Ovary (tissue), 9 donors: Measurements from ENCODE around the gene IRGM. TPM values are rescaled to one million over a fixed set of nuclear protein-coding genes. Genes with fewer than 3 reads are reported as not detected.
"Not testable (repeated sequence)": the region's sequence is repeated elsewhere in the genome, so short reads cannot be mapped to it uniquely, and the experiment has no call there.

Source experiments
- DNase-seq, 5 donors: peaks; one replicate each; pipeline ENCODE4 v3.0.0-alpha.2; 2019 to 2020
- H3K27ac ChIP-seq, 2 donors: fragments of 200-600 bp; one replicate each; pipeline versions ENCODE4 v1.5.1 to v1.8.0; 2019 to 2022
- H3K27me3 ChIP-seq: fragments of 200-600 bp; one replicate; pipeline ENCODE4 v1.8.0; 2022
- H3K36me3 ChIP-seq: fragments of 200-600 bp; sonication (generic); one replicate; pipeline ENCODE4 v1.5.1; 2019
- H3K4me1 ChIP-seq: one replicate; pipeline ENCODE4 v1.8.1; 2013; ENCODE audit warnings: mild to moderate bottlenecking, moderate library complexity; ENCODE audit not compliant: insufficient read depth
- H3K4me3 ChIP-seq: fragments of 200-600 bp; sonication (generic); one replicate; pipeline ENCODE4 v1.5.1; 2017
- H3K9me3 ChIP-seq, 2 donors: fragments of 200-600 bp in 1 of 2; sonication (generic) in 1 of 2; one replicate each; pipeline versions ENCODE4 v1.5.1 to v1.8.1; 2013 to 2019; ENCODE audit warnings: mild to moderate bottlenecking in 1 of 2, moderate library complexity in 1 of 2
- EP300 ChIP-seq: sonication (generic); formaldehyde crosslinking; IDR thresholded peaks from one replicate; pipeline ENCODE4 v1.6.1; 2017; ENCODE audit warnings: antibody characterized with exemption
- POLR2A ChIP-seq: fragments of 450-650 bp; IDR thresholded peaks from one replicate; pipeline ENCODE4 v1.6.1; 2017; ENCODE audit warnings: antibody characterized with exemption, mild to moderate bottlenecking, moderate library complexity
- WGBS, 3 donors: extraction: QIAGEN DNeasy Blood & Tissue Kit in 1 of 3; methylation state at CpG; one replicate each; pipeline versions ENCODE4 v1.1.5 to v1.1.7; 2013 to 2017; 5-methylcytosine and 5-hydroxymethylcytosine counted together
- intact Hi-C, 4 donors: fragments of 100-400 bp; cut with DNase I; formaldehyde crosslinking; loops; one replicate each; pipeline versions ENCODE4 v1.11.0 to v1.15.1; 2022 to 2023
- polyA plus RNA-seq, 2 donors: library from polyadenylated mRNA; stranded (reverse); fragments of 200-250 nt in 1 of 2; fragments of 350-450 nt in 1 of 2; fragmentation: Illumina TruSeq in 1 of 2; extraction: RNeasy Lipid Tissue Mini Kit (QIAGEN cat#74804) in 1 of 2; gene quantifications; one replicate each; pipeline ENCODE4 v1.2.3, GENCODE V29; 2013 to 2014
- total RNA-seq, 7 donors: library from RNA; depleted of rRNA in 2 of 7; stranded (reverse); fragments of >200 nt in 2 of 7; fragmentation: NEBNext Ultra II Directional in 3 of 7; extraction: Animal tissue kit (Norgen Biotek cat#: 25700) in 3 of 7; gene quantifications; one replicate each; pipeline versions ENCODE4 v1.1.0 to v1.2.4, GENCODE V29; 2016 to 2023
- TF ChIP-seq, protein P1 (sequence below), 3 donors: fragments of 450-650 bp in 2 of 3; fragments of 200-600 bp in 1 of 3; IDR thresholded peaks; one replicate each; pipeline versions ENCODE4 v1.5.1 to v1.8.0; 2016 to 2022; ENCODE audit warnings: antibody characterized with exemption in 3 of 3, mild to moderate bottlenecking in 1 of 3
- donor health status: DM: no; HTN: no; CAD: no; lungs with moderate emphysema.
- donor health status: DM: no; HTN: no; CAD: no.
- donor health status: Bipolar disorder and iron deficiency.
- donor health status: DM: yes; HTN: yes; CAD: no.
- donor health status: DM: no; HTN: no; CAD: no.
- donor health status: DM: yes; HTN: yes; CAD: no.

IRGM gene
- total and polyA plus RNA-seq, 9 donors = 0.12 TPM; not detected in 8

DNA sequence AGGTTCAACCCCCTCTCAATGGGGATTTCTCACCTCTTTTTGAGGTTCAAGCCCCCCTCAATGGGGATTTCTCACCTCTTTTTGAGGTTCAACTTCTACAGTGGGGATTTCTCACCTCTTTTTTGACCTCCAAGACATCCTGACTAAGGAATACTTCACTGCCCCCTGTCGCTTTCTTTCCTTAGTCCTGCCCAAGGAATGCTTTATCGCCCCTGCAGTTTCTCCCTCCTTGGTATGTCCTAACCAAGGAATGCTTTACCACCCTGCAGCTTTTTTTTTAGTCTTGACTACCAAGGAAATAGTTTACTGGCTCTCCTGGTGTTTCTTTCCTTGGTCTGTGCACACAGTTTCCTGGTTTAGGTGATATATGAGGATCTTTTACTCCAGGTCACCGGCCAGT, 9.6 kb upstream of the IRGM start:
- intact Hi-C loops = no loop called here
- DNase-seq = no peak
- no peak overlapping the region for H3K4me3 ChIP-seq
- no peaks in the 10 kb centered on the region for H3K9me3 ChIP-seq
- H3K27me3 ChIP-seq = no peaks in the 10 kb centered on the region
- H3K27ac ChIP-seq = no peak overlapping the region
- TF ChIP-seq EP300 (no peak), POLR2A (no peak)
- TF ChIP-seq, protein P1, sequence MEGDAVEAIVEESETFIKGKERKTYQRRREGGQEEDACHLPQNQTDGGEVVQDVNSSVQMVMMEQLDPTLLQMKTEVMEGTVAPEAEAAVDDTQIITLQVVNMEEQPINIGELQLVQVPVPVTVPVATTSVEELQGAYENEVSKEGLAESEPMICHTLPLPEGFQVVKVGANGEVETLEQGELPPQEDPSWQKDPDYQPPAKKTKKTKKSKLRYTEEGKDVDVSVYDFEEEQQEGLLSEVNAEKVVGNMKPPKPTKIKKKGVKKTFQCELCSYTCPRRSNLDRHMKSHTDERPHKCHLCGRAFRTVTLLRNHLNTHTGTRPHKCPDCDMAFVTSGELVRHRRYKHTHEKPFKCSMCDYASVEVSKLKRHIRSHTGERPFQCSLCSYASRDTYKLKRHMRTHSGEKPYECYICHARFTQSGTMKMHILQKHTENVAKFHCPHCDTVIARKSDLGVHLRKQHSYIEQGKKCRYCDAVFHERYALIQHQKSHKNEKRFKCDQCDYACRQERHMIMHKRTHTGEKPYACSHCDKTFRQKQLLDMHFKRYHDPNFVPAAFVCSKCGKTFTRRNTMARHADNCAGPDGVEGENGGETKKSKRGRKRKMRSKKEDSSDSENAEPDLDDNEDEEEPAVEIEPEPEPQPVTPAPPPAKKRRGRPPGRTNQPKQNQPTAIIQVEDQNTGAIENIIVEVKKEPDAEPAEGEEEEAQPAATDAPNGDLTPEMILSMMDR (IDR thresholded peaks at IDR 0.05) = no peak
- peaks cover 4% of the 10 kb centered on the region for H3K4me1 ChIP-seq
- no peaks in the 10 kb centered on the region for H3K36me3 ChIP-seq
- WGBS, 3 donors = 88 to 93% (median 90%) methylated on average over 3 of the region's 3 CpGs

DNA sequence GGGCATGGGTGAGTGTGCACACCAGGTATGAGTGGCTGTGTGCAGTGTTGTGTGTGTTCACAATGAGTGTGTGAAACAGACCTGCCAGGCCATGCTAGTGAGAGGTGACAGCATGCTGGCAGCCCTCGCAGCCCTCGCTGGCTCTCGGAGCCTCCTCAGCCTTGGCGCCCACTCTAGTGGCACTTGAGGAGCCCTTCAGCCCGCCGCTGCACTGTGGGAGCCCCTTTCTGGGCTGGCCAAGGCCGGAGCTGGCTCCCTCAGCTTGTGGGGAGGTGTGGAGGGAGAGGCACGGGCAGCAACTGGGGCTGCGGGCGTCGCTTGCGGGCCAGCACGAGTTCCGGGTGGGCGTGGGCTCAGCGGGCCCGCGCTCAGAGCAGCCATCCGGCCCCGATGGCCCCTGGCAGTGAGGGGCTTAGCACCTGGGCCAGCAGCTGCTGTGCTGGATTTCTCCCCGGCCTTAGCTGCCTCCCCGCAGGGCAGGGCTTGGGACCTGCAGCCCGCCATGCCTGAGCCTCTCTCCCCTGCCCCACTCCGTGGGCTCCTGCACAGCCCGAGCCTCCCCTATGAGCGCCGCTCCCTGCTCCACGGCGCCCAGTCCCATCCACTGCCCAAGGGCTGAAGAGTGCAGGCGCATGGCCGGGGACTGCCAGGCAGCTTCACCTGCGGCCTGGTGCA, 999 bp upstream of the IRGM start:
- DNase-seq, H3K27me3 ChIP-seq, H3K4me3 ChIP-seq, H3K9me3 ChIP-seq, H3K27ac ChIP-seq, H3K4me1 ChIP-seq, H3K36me3 ChIP-seq: not testable (repeated sequence)
- intact Hi-C loops = loop anchor here in 2 of 4 donors (5.0 to 10.0 kb wide), 4 partner anchors 43 to 391 kb away; no protein-coding TSS in a partner anchor
- WGBS, 3 donors = 85 to 96% (median 95%) methylated on average over 32 of the region's 32 CpGs

DNA sequence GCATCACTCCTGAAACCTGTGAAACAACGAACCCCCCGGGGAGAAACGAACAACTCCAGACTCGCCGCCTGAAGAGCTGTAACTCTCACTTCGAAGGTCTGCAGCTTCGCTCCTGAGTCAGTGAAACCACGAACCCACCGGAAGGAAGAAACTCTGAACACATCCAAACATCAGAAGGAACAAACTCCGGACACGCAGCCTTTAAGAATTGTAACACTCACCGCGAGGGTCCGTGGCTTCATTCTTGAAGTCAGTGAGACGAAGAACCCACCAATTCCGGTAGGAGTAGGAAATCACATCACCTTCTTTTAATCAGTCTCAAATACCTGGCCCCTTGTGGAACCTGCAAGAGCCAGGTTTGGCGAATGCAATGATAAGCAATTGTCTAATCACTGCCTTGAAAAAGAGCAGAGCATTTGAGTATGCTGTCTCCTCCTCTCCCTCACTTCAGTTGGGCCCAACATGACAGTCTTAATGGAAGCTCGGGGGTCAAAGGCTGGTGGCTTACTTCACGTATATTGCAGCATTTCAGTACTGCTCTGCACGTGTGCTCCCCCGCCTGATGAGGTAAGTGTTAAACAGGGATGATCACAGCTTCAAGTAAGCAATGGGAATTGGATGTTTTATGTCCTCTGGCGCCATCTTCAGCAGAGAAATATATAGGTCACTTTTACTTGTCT, 473 bp downstream of the IRGM start:
- Histone ChIP-seq H3K4me3 (no peak overlapping the region), H3K27ac (no peak overlapping the region), H3K9me3 (no peaks in the 10 kb centered on the region), H3K36me3 (no peaks in the 10 kb centered on the region), H3K4me1 (no peaks in the 10 kb centered on the region), H3K27me3 (no peaks in the 10 kb centered on the region)
- peak in 4 of 5 donors; percentile 30 to 64 (median 38) for DNase-seq
- WGBS, 3 donors = 50 to 58% (median 58%) methylated on average over 22 of the region's 22 CpGs
- no peak for TF ChIP-seq POLR2A
- TF ChIP-seq, protein P1 (IDR thresholded peaks at IDR 0.05) = peak; percentile 32 to 90 (median 80)
- intact Hi-C loops = loop anchor here in 2 of 4 donors (5.0 to 10.0 kb wide), 4 partner anchors 44 to 392 kb away; no protein-coding TSS in a partner anchor

DNA sequence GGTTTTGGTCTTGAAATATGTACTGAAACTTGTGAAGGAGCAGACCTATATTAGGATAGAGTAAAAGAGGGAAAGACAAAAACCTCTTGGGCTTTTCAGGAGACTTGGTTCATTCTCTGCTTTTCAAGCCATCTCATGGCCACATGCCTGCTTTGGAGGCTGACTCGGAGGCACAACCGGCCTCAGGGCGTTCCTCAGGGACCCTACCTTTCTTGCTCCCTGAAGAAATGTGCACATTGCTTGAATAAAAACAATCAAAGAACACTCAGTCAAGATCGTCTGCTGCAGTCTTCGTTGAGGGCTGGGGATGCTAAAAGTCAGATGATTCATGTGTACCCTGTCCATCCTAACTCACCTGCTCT, 994 bp downstream of the IRGM start:
- Histone ChIP-seq H3K9me3 (no peaks in the 10 kb centered on the region), H3K4me3 (no peak overlapping the region), H3K27me3 (no peaks in the 10 kb centered on the region), H3K4me1 (no peaks in the 10 kb centered on the region), H3K36me3 (no peaks in the 10 kb centered on the region), H3K27ac (no peak overlapping the region)
- 40 to 48% (median 42%) methylated on average over 5 of the region's 5 CpGs for WGBS, 3 donors
- no peak for DNase-seq
- intact Hi-C loops = loop anchor here in 2 of 4 donors (5.0 to 10.0 kb wide), 4 partner anchors 45 to 393 kb away; no protein-coding TSS in a partner anchor
- TF ChIP-seq EP300 = no peak
- TF ChIP-seq POLR2A = no peak
- TF ChIP-seq, protein P1 (IDR thresholded peaks at IDR 0.05) = no peak

DNA sequence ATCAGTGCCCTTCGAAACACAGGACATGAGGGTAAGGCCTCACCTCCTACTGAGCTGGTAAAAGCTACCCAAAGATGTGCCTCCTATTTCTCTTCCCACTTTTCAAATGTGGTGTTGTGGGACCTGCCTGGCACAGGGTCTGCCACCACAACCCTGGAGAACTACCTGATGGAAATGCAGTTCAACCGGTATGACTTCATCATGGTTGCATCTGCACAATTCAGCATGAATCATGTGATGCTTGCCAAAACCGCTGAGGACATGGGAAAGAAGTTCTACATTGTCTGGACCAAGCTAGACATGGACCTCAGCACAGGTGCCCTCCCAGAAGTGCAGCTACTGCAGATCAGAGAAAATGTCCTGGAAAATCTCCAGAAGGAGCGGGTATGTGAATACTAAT, 1.9 kb downstream of the IRGM start:
- Histone ChIP-seq H3K27ac (no peak overlapping the region), H3K4me3 (no peak overlapping the region), H3K36me3 (no peaks in the 10 kb centered on the region), H3K27me3 (no peaks in the 10 kb centered on the region), H3K4me1 (no peaks in the 10 kb centered on the region), H3K9me3 (no peaks in the 10 kb centered on the region)
- no peak for DNase-seq
- TF ChIP-seq EP300 = no peak
- TF ChIP-seq, protein P1 (IDR thresholded peaks at IDR 0.05) = no peak
- no peak for TF ChIP-seq POLR2A
- intact Hi-C loops = loop anchor here in 2 of 4 donors (5.0 to 10.0 kb wide), 4 partner anchors 46 to 393 kb away; no protein-coding TSS in a partner anchor
- WGBS, 3 donors = 74 to 80% (median 80%) methylated on average over 4 of the region's 4 CpGs
